ENCODE measurements around the gene PPP1R12A.
"Not testable (repeated sequence)": the region's sequence is repeated elsewhere in the genome, so short reads cannot be mapped to it uniquely, and the experiment has no call there.

PPP1R12A gene

GRCh38 chr12:79935021-79935623, at the start of gene PPP1R12A:
Gene PPP1R12A (minus strand): TSS chr12:79935097. CDS start chr12:79934931, 166 bp downstream.
- DNase-seq, result peak; percentile 99

- DNase-seq, result peak; percentile 70
Measured at GRCh38 chr12:79983986-79984620, 49.2 kb upstream of the PPP1R12A start.

GRCh38 chr12:79983492-79983891, 48.6 kb upstream of the PPP1R12A start:
- peak; percentile 68 for DNase-seq

GRCh38 chr12:79982086-79983062, 47.5 kb upstream of the PPP1R12A start:
- no peak for DNase-seq

- no peak for DNase-seq
Measured at GRCh38 chr12:79978692-79979091, 43.8 kb upstream of the PPP1R12A start.

- DNase-seq, result not testable (repeated sequence)
Measured at GRCh38 chr12:79977856-79978460, 43.1 kb upstream of the PPP1R12A start.

GRCh38 chr12:79975143-79975542, 40.2 kb upstream of the PPP1R12A start:
- no peak for DNase-seq

- DNase-seq, result peak; percentile 80
Measured at GRCh38 chr12:79973801-79974200, 38.9 kb upstream of the PPP1R12A start.

- peak; percentile 23 for DNase-seq
Measured at GRCh38 chr12:79964100-79964627, 29.3 kb upstream of the PPP1R12A start.

GRCh38 chr12:79961411-79961810, 26.5 kb upstream of the PPP1R12A start:
- DNase-seq, result peak; percentile 96

GRCh38 chr12:79959484-79959883, 24.6 kb upstream of the PPP1R12A start:
- no peak for DNase-seq

GRCh38 chr12:79956896-79957295, 22.0 kb upstream of the PPP1R12A start:
- DNase-seq, result no peak

- no peak for DNase-seq
Measured at GRCh38 chr12:79955561-79955960, 20.7 kb upstream of the PPP1R12A start.

- no peak for DNase-seq
Measured at GRCh38 chr12:79954037-79954610, 19.2 kb upstream of the PPP1R12A start.

GRCh38 chr12:79949098-79949497, 14.2 kb upstream of the PPP1R12A start:
- DNase-seq, result no peak

GRCh38 chr12:79945433-79945832, 10.5 kb upstream of the PPP1R12A start:
- peak; percentile 31 for DNase-seq

GRCh38 chr12:79944565-79944964, 9.7 kb upstream of the PPP1R12A start:
- no peak for DNase-seq

- not testable (repeated sequence) for DNase-seq
Measured at GRCh38 chr12:79942846-79943245, 7.9 kb upstream of the PPP1R12A start.

GRCh38 chr12:79939728-79940310, 4.9 kb upstream of the PPP1R12A start:
- DNase-seq, result no peak

GRCh38 chr12:79938843-79939242, 3.9 kb upstream of the PPP1R12A start:
- peak; percentile 59 for DNase-seq

GRCh38 chr12:79936670-79937069, 1.8 kb upstream of the PPP1R12A start:
- DNase-seq, result peak; percentile 54

Data from NCI-H69 (cell line).